Thyroid gland (tissue), 4 donors: Measurements from ENCODE around the gene INTS7. TPM values are rescaled to one million over a fixed set of nuclear protein-coding genes. Genes with fewer than 3 reads are reported as not detected.

ENCODE experiments used
- DNase-seq, 2 donors: peaks; one replicate each; pipeline ENCODE4 v3.0.0-alpha.2; 2019
- H3K27ac ChIP-seq, 3 donors: fragments of 200-600 bp; sonication (generic); 1 replicate in 2 of 3; 2 replicates in 1 of 3; pipeline ENCODE4 v1.5.1; 2016 to 2019; ENCODE audit warnings: mild to moderate bottlenecking in 1 of 3, moderate library complexity in 1 of 3
- H3K27me3 ChIP-seq: fragments of 200-600 bp; sonication (generic); one replicate; pipeline ENCODE4 v1.5.1; 2019
- H3K36me3 ChIP-seq, 2 donors: fragments of 200-600 bp; sonication (generic); one replicate each; pipeline ENCODE4 v1.5.1; 2016 to 2019
- H3K4me1 ChIP-seq, 2 donors: fragments of 200-600 bp; sonication (generic); one replicate each; pipeline ENCODE4 v1.5.1; 2017 to 2019
- H3K4me3 ChIP-seq, 3 donors: fragments of 200-600 bp; sonication (generic); replicated peaks in 1 of 3; 1 replicate in 2 of 3; 2 replicates in 1 of 3; pipeline ENCODE4 v1.5.1; 2016; ENCODE audit warnings: mild to moderate bottlenecking in 1 of 3
- H3K9me3 ChIP-seq: fragments of 200-600 bp; sonication (generic); one replicate; pipeline ENCODE4 v1.5.1; 2017
- POLR2A ChIP-seq, 2 donors: fragments of 450-650 bp; IDR thresholded peaks; one replicate each; pipeline ENCODE4 v1.6.1; 2017; ENCODE audit warnings: antibody characterized with exemption in 2 of 2, mild to moderate bottlenecking in 2 of 2, moderate library complexity in 1 of 2
- WGBS, 2 donors: methylation state at CpG; one replicate each; pipeline ENCODE4 v1.1.5; 2017; 5-methylcytosine and 5-hydroxymethylcytosine counted together
- intact Hi-C: fragments of 100-400 bp; cut with DNase I; formaldehyde crosslinking; loops from one replicate; pipeline ENCODE4 v1.15.1; 2023
- microRNA-seq: library from miRNA; unstranded; fragments of <30 nt; microRNA quantifications from one replicate; pipeline ENCODE4, GENCODE V29; 2016
- small RNA-seq: library from RNA; depleted of rRNA; stranded (forward); fragments of <200 nt; gene quantifications from one replicate; pipeline ENCODE3, GENCODE V24; 2016
- total RNA-seq, 4 donors: library from RNA; depleted of rRNA; stranded (reverse); fragments of >200 nt; gene quantifications; one replicate each; pipeline ENCODE4 v1.2.3, GENCODE V29; 2016
- TF ChIP-seq, protein P1 (sequence below), 6 experiments: fragments of 200-600 bp in 3 of 6; fragments of 450-650 bp in 3 of 6; sonication (generic) in 3 of 6; IDR thresholded peaks; one replicate each; pipeline ENCODE4 v1.5.1; 2016 to 2019; ENCODE audit warnings: antibody characterized with exemption in 6 of 6, mild to moderate bottlenecking in 2 of 6, inconsistent platforms in 1 of 6, moderate library complexity in 1 of 6

Gene INTS7
- total RNA-seq, 4 donors from 2014 or later = 14.8 to 22.6 (median 19.5) TPM

DNA sequence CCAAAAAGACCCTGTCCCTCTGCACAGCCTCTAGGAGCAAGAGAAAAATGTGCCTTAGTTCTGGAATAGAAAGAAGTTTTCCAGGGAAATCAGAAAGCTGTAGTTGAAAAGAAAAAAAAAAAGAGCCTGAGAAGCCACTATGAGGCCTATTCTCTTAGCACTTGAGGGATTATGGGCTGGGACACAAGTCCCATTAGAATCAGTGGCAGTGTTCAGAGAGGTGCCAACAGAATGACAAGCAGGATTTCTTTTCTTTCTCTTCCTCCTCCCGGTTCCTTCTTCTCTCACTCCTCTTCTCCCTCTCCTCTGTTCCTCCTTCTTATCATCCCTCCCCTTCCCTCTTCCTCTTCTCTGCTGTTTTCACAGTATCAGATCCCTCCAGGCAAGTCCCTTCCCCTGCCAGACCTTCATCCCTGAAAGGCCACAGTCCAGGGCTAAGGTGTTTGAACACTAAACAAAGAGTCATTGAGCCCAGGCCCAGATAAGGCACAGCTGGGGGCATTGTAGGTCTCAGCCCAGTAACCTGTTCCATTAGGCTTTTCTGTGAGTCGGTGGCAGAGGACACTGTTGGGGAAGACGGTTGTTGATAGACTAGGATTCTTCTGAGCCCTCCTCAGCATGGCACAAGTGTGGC is 140.1 kb downstream of the INTS7 start:
- Histone ChIP-seq H3K36me3 (no peaks in the 10 kb centered on the region), H3K27me3 (no peaks in the 10 kb centered on the region), H3K4me3 (no peak overlapping the region), H3K9me3 (no peaks in the 10 kb centered on the region), H3K4me1 (no peaks in the 10 kb centered on the region), H3K27ac (no peak overlapping the region)
- WGBS, 2 donors = 38 to 55% methylated on average over 3 of the region's 3 CpGs
- no peak for DNase-seq
- no peak for TF ChIP-seq POLR2A (IDR thresholded peaks at IDR 0.05)
- TF ChIP-seq, protein P1, sequence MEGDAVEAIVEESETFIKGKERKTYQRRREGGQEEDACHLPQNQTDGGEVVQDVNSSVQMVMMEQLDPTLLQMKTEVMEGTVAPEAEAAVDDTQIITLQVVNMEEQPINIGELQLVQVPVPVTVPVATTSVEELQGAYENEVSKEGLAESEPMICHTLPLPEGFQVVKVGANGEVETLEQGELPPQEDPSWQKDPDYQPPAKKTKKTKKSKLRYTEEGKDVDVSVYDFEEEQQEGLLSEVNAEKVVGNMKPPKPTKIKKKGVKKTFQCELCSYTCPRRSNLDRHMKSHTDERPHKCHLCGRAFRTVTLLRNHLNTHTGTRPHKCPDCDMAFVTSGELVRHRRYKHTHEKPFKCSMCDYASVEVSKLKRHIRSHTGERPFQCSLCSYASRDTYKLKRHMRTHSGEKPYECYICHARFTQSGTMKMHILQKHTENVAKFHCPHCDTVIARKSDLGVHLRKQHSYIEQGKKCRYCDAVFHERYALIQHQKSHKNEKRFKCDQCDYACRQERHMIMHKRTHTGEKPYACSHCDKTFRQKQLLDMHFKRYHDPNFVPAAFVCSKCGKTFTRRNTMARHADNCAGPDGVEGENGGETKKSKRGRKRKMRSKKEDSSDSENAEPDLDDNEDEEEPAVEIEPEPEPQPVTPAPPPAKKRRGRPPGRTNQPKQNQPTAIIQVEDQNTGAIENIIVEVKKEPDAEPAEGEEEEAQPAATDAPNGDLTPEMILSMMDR (IDR thresholded peaks at IDR 0.05) = no peak
- intact Hi-C loops = no loop called here

DNA sequence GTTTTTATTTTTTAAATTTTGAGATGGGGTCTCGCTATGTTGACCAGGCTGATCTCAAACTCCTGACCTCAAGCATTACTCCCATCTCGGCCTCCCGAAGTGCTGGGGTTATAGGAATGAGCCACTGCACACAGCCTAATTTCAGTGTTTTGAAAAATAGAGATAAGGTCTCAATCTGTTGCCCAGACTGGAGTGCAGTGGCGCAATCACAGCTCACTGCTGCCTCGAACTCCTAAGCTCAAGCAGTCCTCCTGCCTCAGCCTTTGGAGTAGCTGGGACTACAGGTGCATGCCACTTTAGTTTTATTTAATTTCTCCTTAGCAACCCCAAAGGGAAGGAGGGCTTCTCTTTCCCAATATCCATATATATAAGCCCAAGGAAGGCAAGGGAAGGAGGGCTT is 141.0 kb downstream of the INTS7 start:
- H3K27me3 ChIP-seq = no peaks in the 10 kb centered on the region
- no peak for DNase-seq
- intact Hi-C loops = no loop called here
- H3K36me3 ChIP-seq = no peaks in the 10 kb centered on the region
- 82 to 94% methylated on average over 5 of the region's 5 CpGs for WGBS, 2 donors
- H3K27ac ChIP-seq = no peak overlapping the region
- no peaks in the 10 kb centered on the region for H3K4me1 ChIP-seq
- TF ChIP-seq POLR2A (IDR thresholded peaks at IDR 0.05) = no peak
- TF ChIP-seq, protein P1 (IDR thresholded peaks at IDR 0.05) = no peak
- no peaks in the 10 kb centered on the region for H3K9me3 ChIP-seq
- no peak overlapping the region for H3K4me3 ChIP-seq

GRCh38 chr1:211893260-211893659 is 142.1 kb downstream of the INTS7 start:
- TF ChIP-seq POLR2A (IDR thresholded peaks at IDR 0.05) = no peak
- no peaks in the 10 kb centered on the region for H3K36me3 ChIP-seq
- no peak overlapping the region for H3K4me3 ChIP-seq
- H3K27me3 ChIP-seq = no peaks in the 10 kb centered on the region
- no peak for DNase-seq
- 77 to 82% methylated on average over 5 of the region's 5 CpGs for WGBS, 2 donors
- intact Hi-C loops = no loop called here
- no peaks in the 10 kb centered on the region for H3K4me1 ChIP-seq
- no peak overlapping the region for H3K27ac ChIP-seq
- H3K9me3 ChIP-seq = no peaks in the 10 kb centered on the region

GRCh38 chr1:211892577-211892976 is 142.8 kb downstream of the INTS7 start:
- WGBS, 2 donors = 79% methylated on average over 3 of the region's 3 CpGs
- TF ChIP-seq POLR2A (IDR thresholded peaks at IDR 0.05) = no peak
- TF ChIP-seq, protein P1 (IDR thresholded peaks at IDR 0.05) = no peak
- Histone ChIP-seq H3K9me3 (no peaks in the 10 kb centered on the region), H3K27ac (no peak overlapping the region), H3K36me3 (no peaks in the 10 kb centered on the region), H3K4me3 (no peak overlapping the region), H3K4me1 (no peaks in the 10 kb centered on the region), H3K27me3 (no peaks in the 10 kb centered on the region)
- intact Hi-C loops = no loop called here
- DNase-seq = no peak

DNA sequence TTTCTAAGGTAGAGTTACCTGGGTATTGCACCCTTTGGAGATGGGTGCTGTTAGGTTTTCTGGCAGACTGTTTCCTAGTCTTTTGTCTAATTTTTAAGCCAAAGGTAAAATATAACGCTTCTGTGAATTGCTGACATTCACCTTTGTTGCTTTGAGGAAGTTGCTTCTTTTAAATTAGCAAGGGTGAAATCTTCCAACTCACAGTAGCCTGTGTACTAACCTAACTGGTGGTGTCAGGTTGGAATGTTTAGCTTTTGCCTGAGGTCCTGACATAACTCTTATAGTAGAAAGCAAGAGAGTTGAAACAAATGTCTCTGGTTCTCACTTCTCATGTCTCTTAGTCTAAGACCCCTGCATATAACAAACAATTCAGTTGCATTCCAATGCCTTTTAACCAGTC is 143.6 kb downstream of the INTS7 start:
- no peak for DNase-seq
- 82 to 87% methylated on average over 1 of the region's 1 CpG for whole genome bisulfite sequencing, 2 donors

More for the DNA sequence above, 143.6 kb downstream of the INTS7 start:
- H3K4me3 ChIP-seq = no peak overlapping the region
- no peaks in the 10 kb centered on the region for H3K4me1 ChIP-seq
- intact Hi-C loops = no loop called here
- H3K27ac ChIP-seq = no peak overlapping the region
- H3K36me3 ChIP-seq = no peaks in the 10 kb centered on the region
- H3K9me3 ChIP-seq = no peaks in the 10 kb centered on the region
- no peak for TF ChIP-seq POLR2A (IDR thresholded peaks at IDR 0.05)
- H3K27me3 ChIP-seq = no peaks in the 10 kb centered on the region

Small RNAs within 50 kb of the gene (microRNA-seq; reads per million reads assigned to microRNA genes)
- not detected for gene MIR3122

Small RNAs within 50 kb of the gene (small RNA-seq; reads per million reads assigned to genes)
- gene MIR3122 (not detected), gene RF00568 (not detected)

Other genes with a start within 250 kb of the INTS7 start
- gene LPGAT1, start 204.8 kb downstream of the INTS7 start, total RNA-seq = 100 to 1,000 TPM; 168 to 308 (median 203) TPM
- gene DTL, start 191 bp upstream of the INTS7 start, total RNA-seq = 1 to 10 TPM; 1.2 to 3.9 (median 2.1) TPM
- 10 to 100 TPM; 62.7 to 81.5 (median 70.1) TPM for gene PPP2R5A, start 249.9 kb upstream of the INTS7 start, total RNA-seq